ENCODE data around the gene KASH5. TPM values are rescaled to one million over a fixed set of nuclear protein-coding genes. Genes with fewer than 3 reads are reported as not detected.

Gene KASH5
- total RNA-seq, 1 experiment from 2014 or later, result not detected

DNA sequence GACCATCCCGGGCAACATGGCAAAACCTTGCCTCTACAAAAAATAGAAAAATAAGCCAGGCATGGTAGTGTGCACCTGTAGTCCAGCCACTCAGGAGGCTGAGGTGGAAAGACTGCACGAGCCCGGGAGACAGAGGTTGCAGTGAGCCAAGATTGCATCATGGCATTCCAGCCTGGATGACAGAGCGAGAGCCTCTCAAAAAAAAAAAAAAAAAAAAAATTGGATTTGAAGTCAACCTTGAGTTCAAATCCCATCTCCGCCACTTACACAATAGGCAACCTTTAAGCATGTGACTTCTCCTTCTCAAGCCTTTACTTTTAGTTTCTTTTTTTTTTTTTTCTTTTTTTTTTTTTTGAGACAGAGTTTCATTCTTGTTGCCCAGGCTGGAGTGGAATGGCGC is 12.0 kb downstream of the KASH5 start:
- DNase-seq, result no peak
- no peaks in the 10 kb centered on the region for H3K36me3 Mint-ChIP-seq (ENCODE audit: insufficient read depth, unreplicated experiment)
- H3K27ac Mint-ChIP-seq (ENCODE audit: unreplicated experiment), result no peak overlapping the region
- TF ChIP-seq, protein P1, sequence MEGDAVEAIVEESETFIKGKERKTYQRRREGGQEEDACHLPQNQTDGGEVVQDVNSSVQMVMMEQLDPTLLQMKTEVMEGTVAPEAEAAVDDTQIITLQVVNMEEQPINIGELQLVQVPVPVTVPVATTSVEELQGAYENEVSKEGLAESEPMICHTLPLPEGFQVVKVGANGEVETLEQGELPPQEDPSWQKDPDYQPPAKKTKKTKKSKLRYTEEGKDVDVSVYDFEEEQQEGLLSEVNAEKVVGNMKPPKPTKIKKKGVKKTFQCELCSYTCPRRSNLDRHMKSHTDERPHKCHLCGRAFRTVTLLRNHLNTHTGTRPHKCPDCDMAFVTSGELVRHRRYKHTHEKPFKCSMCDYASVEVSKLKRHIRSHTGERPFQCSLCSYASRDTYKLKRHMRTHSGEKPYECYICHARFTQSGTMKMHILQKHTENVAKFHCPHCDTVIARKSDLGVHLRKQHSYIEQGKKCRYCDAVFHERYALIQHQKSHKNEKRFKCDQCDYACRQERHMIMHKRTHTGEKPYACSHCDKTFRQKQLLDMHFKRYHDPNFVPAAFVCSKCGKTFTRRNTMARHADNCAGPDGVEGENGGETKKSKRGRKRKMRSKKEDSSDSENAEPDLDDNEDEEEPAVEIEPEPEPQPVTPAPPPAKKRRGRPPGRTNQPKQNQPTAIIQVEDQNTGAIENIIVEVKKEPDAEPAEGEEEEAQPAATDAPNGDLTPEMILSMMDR (IDR thresholded peaks at IDR 0.05; ENCODE audit: unreplicated experiment), result no peak
- intact Hi-C loops (cut with micrococcal nuclease; ENCODE audit: unreplicated experiment), result no loop called here
- peaks cover 56% of the 10 kb centered on the region for H3K27me3 Mint-ChIP-seq (ENCODE audit: unreplicated experiment)
- no peak overlapping the region for H3K4me3 Mint-ChIP-seq (ENCODE audit: low read depth, unreplicated experiment)
- H3K4me1 Mint-ChIP-seq (ENCODE audit: low read depth, unreplicated experiment), result no peaks in the 10 kb centered on the region
- H3K9me3 Mint-ChIP-seq (ENCODE audit: low read depth, unreplicated experiment), result no peaks in the 10 kb centered on the region
- CTCF ChIA-PET, result interaction anchor here (0.7 kb wide), 1 partner anchor 53 kb away, joined by 3 read pairs; the partner anchor contains the start of gene ALDH16A1
- BruUV-seq (replicated peaks), result no TSS peak

DNA sequence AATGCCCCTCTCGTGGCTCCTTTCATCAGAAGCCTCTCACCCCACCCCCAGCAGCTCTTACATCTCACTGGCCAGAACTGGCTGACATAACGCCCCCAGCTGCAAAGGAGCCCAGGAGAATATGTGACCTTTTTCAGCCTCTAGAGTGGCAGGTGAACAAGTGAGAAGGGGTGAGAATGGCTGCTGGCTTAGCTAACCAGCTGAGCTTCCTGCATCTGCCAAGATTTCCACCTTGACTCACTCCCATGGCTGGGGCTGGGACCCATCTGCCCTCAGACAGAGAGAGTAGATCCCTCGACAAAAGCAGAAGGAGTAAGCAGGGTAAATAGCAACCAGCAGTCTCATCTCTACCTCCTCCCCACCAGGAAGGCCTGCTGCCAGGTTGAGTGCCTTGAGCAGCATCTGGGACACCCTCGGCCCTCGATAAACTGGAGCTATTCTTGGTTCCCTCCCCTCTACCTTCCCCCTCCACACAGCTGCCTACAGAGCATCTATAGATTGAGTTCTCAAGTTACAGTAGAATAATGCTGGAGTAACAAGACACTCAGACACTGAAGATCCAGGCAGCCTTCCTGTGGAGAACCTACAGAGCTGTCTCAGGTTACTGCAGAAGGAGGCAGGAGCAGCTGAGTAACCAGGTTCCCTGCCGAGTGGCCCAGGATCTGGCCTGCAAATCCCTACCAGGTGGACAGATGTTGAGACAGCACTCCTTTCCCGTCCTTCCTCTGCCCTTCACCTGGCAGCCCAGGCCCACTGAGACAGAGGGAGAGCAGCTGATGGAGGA is 15.5 kb downstream of the KASH5 start:
- TF ChIP-seq, protein P1 (IDR thresholded peaks at IDR 0.05; ENCODE audit: unreplicated experiment), result no peak
- BruUV-seq (replicated peaks), result no TSS peak
- peaks cover 37% of the 10 kb centered on the region for H3K27me3 Mint-ChIP-seq (ENCODE audit: unreplicated experiment)
- H3K36me3 Mint-ChIP-seq (ENCODE audit: insufficient read depth, unreplicated experiment), result no peaks in the 10 kb centered on the region
- no peaks in the 10 kb centered on the region for H3K4me1 Mint-ChIP-seq (ENCODE audit: low read depth, unreplicated experiment)
- CTCF ChIA-PET, result interaction anchor here (0.6 kb wide), 1 partner anchor 30 kb away, joined by 8 read pairs; no protein-coding TSS in a partner anchor
- no peak overlapping the region for H3K27ac Mint-ChIP-seq (ENCODE audit: unreplicated experiment)
- H3K4me3 Mint-ChIP-seq (ENCODE audit: low read depth, unreplicated experiment), result no peak overlapping the region
- DNase-seq, result no peak
- no peaks in the 10 kb centered on the region for H3K9me3 Mint-ChIP-seq (ENCODE audit: low read depth, unreplicated experiment)
- intact Hi-C loops (cut with micrococcal nuclease; ENCODE audit: unreplicated experiment), result no loop called here

DNA sequence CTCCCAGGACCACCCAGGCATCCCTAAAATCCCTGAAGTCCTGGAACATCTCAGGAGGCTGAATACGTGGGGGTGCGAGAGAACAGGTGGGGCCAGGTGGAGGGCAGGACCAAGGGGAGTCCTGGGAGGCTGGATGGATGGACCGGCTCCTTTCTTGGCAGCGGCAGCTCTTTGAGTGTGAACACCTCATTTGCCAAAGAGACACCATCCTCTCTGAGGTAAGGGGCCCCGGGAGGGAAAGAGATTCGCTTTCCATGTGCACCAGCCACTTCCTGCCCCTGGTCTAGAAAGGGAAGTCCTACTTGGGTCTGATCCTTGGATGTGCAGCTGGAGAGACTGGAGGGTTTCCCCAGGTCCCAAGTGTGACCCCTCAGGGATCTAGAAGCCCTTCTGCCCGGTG is 19.0 kb downstream of the KASH5 start:
- CTCF ChIA-PET, result interaction anchor here (0.6 kb wide), 1 partner anchor 16 kb away, joined by 3 read pairs; no protein-coding TSS in a partner anchor
- Mint-ChIP-seq H3K4me3 (ENCODE audit: low read depth, unreplicated experiment) (no peak overlapping the region), H3K36me3 (ENCODE audit: insufficient read depth, unreplicated experiment) (no peaks in the 10 kb centered on the region), H3K9me3 (ENCODE audit: low read depth, unreplicated experiment) (no peaks in the 10 kb centered on the region), H3K27ac (ENCODE audit: unreplicated experiment) (no peak overlapping the region), H3K27me3 (ENCODE audit: unreplicated experiment) (peaks cover 57% of the 10 kb centered on the region), H3K4me1 (ENCODE audit: low read depth, unreplicated experiment) (no peaks in the 10 kb centered on the region)
- intact Hi-C loops (cut with micrococcal nuclease; ENCODE audit: unreplicated experiment), result no loop called here
- DNase-seq, result no peak
- TF ChIP-seq, protein P1 (IDR thresholded peaks at IDR 0.05; ENCODE audit: unreplicated experiment), result no peak
- no TSS peak for BruUV-seq (replicated peaks)

DNA sequence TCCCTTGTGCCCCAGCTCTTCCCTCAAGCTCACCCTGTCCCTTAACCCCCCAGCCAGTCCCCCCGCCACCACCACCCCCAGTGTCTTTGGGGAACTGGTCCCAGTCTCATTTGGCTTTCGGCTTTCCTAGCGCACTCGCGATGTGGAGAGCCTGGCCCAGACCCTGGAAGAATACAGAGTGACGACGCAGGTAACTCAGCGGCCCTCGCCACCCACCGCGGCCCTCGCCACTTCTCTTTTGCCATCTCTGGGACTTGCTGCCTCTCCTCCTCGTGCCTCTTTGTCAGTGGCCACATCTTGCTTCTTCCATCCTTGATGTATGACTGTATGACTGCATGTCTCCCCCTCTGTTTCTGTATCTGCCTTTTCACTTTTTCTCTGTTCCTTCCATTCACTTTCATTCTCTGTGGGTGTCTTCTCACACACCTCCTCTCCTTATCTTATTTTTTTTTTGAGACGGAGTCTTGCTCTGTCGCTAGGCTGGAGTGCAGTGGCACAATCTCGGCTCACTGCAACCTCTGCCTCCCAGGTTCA is 19.5 kb downstream of the KASH5 start:
- DNase-seq, result no peak
- peaks cover 62% of the 10 kb centered on the region for H3K27me3 Mint-ChIP-seq (ENCODE audit: unreplicated experiment)
- BruUV-seq (replicated peaks), result no TSS peak
- H3K9me3 Mint-ChIP-seq (ENCODE audit: low read depth, unreplicated experiment), result no peaks in the 10 kb centered on the region
- TF ChIP-seq, protein P1 (IDR thresholded peaks at IDR 0.05; ENCODE audit: unreplicated experiment), result no peak
- H3K4me3 Mint-ChIP-seq (ENCODE audit: low read depth, unreplicated experiment), result no peak overlapping the region
- H3K4me1 Mint-ChIP-seq (ENCODE audit: low read depth, unreplicated experiment), result no peaks in the 10 kb centered on the region
- intact Hi-C loops (cut with micrococcal nuclease; ENCODE audit: unreplicated experiment), result no loop called here
- CTCF ChIA-PET, result no interaction called here
- H3K27ac Mint-ChIP-seq (ENCODE audit: unreplicated experiment), result no peak overlapping the region
- H3K36me3 Mint-ChIP-seq (ENCODE audit: insufficient read depth, unreplicated experiment), result no peaks in the 10 kb centered on the region
